Activated B cell treated with CpG ODN at 0.5 μM for 24 hours (primary cell): ENCODE data around the gene BCDIN3D. TPM values are rescaled to one million over a fixed set of nuclear protein-coding genes. Genes with fewer than 3 reads are reported as not detected.

Experiments used
- ATAC-seq: fragments of 200-7000 bp; cut with Tn5 transposase; one replicate; pipeline ENCODE4 v1.10.0; 2021; ENCODE audit warnings: low read depth, mild to moderate bottlenecking, moderate library complexity
- CTCF ChIA-PET: fragments of 350-600 bp; sonication (Branson Sonifier 250); formaldehyde crosslinking; loops from one replicate; lab custom pipeline; 2021; ENCODE audit warnings: antibody characterized with exemption; lab: Charles Lee
- POLR2A ChIA-PET: fragments of 350-600 bp; sonication (Branson Sonifier 250); formaldehyde crosslinking; loops from one replicate; lab custom pipeline; 2021; ENCODE audit warnings: antibody characterized with exemption; lab: Charles Lee
- DNase-seq: peaks from one replicate; pipeline ENCODE4 v3.0.0; 2022
- H3K27ac Mint-ChIP-seq: one replicate; pipeline ENCODE4 v1.8.0; 2020; ENCODE audit warnings: mixed read lengths
- H3K27me3 Mint-ChIP-seq: one replicate; pipeline ENCODE4 v1.8.0; 2021; ENCODE audit warnings: mixed read lengths
- H3K36me3 Mint-ChIP-seq: one replicate; pipeline ENCODE4 v1.8.0; 2021; ENCODE audit warnings: low read depth, mixed read lengths
- H3K4me1 Mint-ChIP-seq: one replicate; pipeline ENCODE4 v1.8.0; 2021; ENCODE audit warnings: mixed read lengths
- H3K4me3 Mint-ChIP-seq: one replicate; pipeline ENCODE4 v1.8.0; 2020; ENCODE audit warnings: mild to moderate bottlenecking, mixed read lengths
- H3K9me3 Mint-ChIP-seq: one replicate; pipeline ENCODE4 v1.8.0; 2020; ENCODE audit warnings: mixed read lengths
- intact Hi-C: fragments of 100-400 bp; cut with micrococcal nuclease; formaldehyde crosslinking; loops from one replicate; pipeline ENCODE4 v1.15.1; 2024
- total RNA-seq: library from RNA; stranded (reverse); gene quantifications from 2 replicates; pipeline ENCODE4 v1.2.3, GENCODE V29; 2022
- TF ChIP-seq, protein P1 (sequence below): fragments of 200-600 bp; IDR thresholded peaks from one replicate; pipeline ENCODE4 v1.8.0; 2022; ENCODE audit warnings: antibody characterized with exemption, mild to moderate bottlenecking

BCDIN3D gene
- total RNA-seq, 1 donor from 2014 or later, result 12.0 TPM

DNA sequence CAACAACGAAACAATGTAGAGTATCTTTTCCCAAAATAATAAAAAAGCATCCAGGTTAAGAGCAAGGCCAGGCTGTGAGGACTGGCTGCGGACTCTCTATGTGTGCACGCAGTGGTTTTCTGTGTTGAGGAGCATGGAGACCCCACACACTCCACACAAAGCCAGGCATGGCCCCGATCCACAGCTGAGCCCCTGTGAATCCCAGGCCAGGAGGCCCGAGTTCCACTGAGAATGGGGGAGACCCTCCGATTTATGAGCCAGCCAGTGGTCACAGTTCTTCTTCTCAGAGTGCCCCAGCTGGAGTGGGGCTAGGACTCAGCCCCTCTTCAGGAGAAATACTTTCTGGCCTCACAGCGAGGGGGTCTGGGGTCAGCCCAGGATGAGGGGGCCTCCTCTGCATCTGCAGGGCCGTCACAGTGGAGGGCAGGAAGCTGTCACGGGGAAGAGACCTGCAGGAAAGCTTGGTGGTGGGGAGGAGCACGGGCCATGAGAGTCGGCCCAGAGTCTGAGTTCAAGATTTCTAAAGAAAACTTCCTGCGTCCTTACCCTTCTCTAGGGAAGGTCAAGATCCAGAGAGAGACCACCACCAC lies 34.8 kb downstream of the BCDIN3D start:
- H3K4me3 Mint-ChIP-seq, result no peak overlapping the region
- DNase-seq, result no peak
- no peak overlapping the region for H3K27ac Mint-ChIP-seq
- H3K27me3 Mint-ChIP-seq, result no peaks in the 10 kb centered on the region
- H3K9me3 Mint-ChIP-seq, result no peaks in the 10 kb centered on the region
- no peak for ATAC-seq
- TF ChIP-seq, protein P1, sequence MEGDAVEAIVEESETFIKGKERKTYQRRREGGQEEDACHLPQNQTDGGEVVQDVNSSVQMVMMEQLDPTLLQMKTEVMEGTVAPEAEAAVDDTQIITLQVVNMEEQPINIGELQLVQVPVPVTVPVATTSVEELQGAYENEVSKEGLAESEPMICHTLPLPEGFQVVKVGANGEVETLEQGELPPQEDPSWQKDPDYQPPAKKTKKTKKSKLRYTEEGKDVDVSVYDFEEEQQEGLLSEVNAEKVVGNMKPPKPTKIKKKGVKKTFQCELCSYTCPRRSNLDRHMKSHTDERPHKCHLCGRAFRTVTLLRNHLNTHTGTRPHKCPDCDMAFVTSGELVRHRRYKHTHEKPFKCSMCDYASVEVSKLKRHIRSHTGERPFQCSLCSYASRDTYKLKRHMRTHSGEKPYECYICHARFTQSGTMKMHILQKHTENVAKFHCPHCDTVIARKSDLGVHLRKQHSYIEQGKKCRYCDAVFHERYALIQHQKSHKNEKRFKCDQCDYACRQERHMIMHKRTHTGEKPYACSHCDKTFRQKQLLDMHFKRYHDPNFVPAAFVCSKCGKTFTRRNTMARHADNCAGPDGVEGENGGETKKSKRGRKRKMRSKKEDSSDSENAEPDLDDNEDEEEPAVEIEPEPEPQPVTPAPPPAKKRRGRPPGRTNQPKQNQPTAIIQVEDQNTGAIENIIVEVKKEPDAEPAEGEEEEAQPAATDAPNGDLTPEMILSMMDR, result no peak
- H3K36me3 Mint-ChIP-seq, result peaks cover 12% of the 10 kb centered on the region
- ChIA-PET CTCF (no interaction called here), POLR2A (interaction anchor here (0.7 kb wide), 1 partner anchor 67 kb away, joined by 5 read pairs; the partner anchor contains the start of gene TMBIM6)
- peaks cover 20% of the 10 kb centered on the region for H3K4me1 Mint-ChIP-seq
- intact Hi-C loops, result no loop called here

DNA sequence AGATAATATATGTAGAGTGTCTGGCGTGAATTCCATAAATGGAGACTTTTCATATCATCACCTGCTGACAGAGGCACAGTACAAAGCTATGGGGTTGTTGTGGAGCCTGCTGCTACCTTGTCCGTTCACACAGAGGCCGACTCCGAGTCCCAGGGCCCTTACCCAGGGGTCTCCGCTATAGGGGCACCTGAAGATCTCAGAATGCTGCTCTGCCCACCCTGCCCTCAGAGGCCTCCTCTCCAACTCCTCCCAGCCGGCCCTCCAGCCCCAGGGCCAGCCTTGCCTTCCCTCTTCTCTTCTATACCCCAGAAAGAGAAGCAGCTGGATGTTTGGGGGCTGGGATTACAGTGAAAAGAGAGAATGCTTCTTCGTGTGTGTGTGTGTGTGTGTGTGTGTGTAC lies 36.0 kb downstream of the BCDIN3D start:
- no peaks in the 10 kb centered on the region for H3K9me3 Mint-ChIP-seq
- CTCF ChIA-PET, result no interaction called here
- no peaks in the 10 kb centered on the region for H3K27me3 Mint-ChIP-seq
- H3K4me3 Mint-ChIP-seq, result no peak overlapping the region
- TF ChIP-seq, protein P1, result no peak
- ATAC-seq (no peak), DNase-seq (no peak)
- no peak overlapping the region for H3K27ac Mint-ChIP-seq
- POLR2A ChIA-PET, result no interaction called here
- peaks cover 20% of the 10 kb centered on the region for H3K36me3 Mint-ChIP-seq
- H3K4me1 Mint-ChIP-seq, result peaks cover 9% of the 10 kb centered on the region
- intact Hi-C loops, result no loop called here

DNA sequence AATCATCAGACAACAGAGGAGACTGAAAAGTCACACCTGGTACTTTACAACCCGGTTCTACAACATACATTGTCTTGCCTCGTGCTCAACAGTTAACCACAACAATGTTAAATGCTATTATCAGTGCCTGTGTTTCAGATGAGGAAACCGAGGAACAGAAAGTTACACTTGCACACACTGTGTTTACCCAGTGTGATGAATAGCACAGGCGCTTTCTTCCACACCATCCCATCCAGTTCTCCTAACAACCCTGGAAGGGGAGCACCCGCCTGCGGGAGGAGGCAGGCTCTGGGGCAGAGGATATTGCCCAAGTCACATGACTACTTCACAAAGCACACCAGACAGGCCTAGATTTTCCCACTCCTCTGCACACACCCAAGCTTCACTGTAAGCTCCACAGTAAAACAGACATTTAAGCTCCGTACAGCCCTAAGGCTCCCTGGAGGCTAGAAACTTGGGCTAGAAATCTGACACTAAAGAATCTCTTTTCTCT lies 36.5 kb downstream of the BCDIN3D start:
- ATAC-seq (no peak), DNase-seq (no peak)
- no peaks in the 10 kb centered on the region for H3K9me3 Mint-ChIP-seq
- ChIA-PET POLR2A (no interaction called here), CTCF (no interaction called here)
- TF ChIP-seq, protein P1, result no peak
- H3K4me1 Mint-ChIP-seq, result peaks cover 4% of the 10 kb centered on the region
- no peaks in the 10 kb centered on the region for H3K27me3 Mint-ChIP-seq
- H3K36me3 Mint-ChIP-seq, result peaks cover 25% of the 10 kb centered on the region
- H3K27ac Mint-ChIP-seq, result no peak overlapping the region
- H3K4me3 Mint-ChIP-seq, result no peak overlapping the region
- intact Hi-C loops, result no loop called here

DNA sequence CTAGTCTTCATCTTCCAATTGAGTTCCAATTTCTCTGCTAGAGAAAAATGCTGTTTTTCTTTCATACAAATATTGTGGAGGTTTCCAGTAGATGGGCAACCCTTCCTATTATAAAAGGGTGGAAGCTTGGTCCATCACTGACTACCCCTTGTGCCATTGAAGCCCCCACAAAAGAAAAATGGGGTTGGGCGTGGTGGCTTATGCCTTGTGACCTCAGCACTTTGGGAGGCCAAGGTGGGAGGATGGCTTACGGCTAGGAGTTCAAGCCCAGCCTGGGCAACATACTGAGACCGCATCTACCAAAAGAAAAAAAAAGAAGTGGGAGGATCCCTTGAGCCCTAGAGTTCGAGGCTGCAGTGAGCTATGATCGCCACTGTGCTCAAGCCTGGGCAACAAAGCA lies 37.5 kb downstream of the BCDIN3D start:
- Mint-ChIP-seq H3K27ac (no peak overlapping the region), H3K4me3 (no peak overlapping the region), H3K36me3 (peaks cover 30% of the 10 kb centered on the region), H3K9me3 (no peaks in the 10 kb centered on the region), H3K27me3 (no peaks in the 10 kb centered on the region), H3K4me1 (no peaks in the 10 kb centered on the region)
- ATAC-seq, result no peak
- POLR2A ChIA-PET, result no interaction called here
- no peak for DNase-seq
- CTCF ChIA-PET, result no interaction called here
- TF ChIP-seq, protein P1, result no peak
- intact Hi-C loops, result no loop called here

DNA sequence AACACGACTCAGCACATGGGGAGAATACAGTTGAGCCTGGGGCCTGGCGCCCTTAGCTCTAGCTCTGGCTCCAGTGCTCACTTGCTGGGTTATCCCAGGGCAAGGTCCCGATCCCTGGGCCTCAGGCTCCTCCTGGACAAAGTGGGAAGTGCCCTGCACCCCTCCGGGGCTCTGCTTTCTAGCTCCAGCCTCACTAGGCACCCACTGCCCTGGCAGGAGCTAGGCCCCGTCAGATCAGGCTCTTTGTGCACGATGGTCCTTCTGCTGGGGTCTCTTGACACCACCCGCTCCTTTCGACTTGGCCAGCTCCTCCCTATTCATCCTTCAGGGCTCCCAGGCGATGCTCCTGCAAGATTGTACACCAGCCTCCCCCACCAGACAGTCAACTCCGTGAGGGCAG lies 38.1 kb downstream of the BCDIN3D start:
- ATAC-seq, result no peak
- H3K36me3 Mint-ChIP-seq, result peaks cover 34% of the 10 kb centered on the region
- no peak for DNase-seq

More for the DNA sequence above, 38.1 kb downstream of the BCDIN3D start:
- no peak overlapping the region for H3K27ac Mint-ChIP-seq
- TF ChIP-seq, protein P1, result no peak
- intact Hi-C loops, result no loop called here
- H3K4me3 Mint-ChIP-seq, result no peak overlapping the region
- no peaks in the 10 kb centered on the region for H3K9me3 Mint-ChIP-seq
- ChIA-PET POLR2A (no interaction called here), CTCF (no interaction called here)
- H3K27me3 Mint-ChIP-seq, result no peaks in the 10 kb centered on the region
- no peaks in the 10 kb centered on the region for H3K4me1 Mint-ChIP-seq
